BLaER1 treated with 17β-estradiol and CSF1 and Interleukin-3, amounts not matched to agents 10 nM and 100 nM (cell line): ENCODE measurements around the gene ELMO1.

Experiments
- H3K27ac ChIP-seq, 11 experiments: shearing (Covaris generic); formaldehyde crosslinking; 2 replicates each; pipeline ENCODE4 v1.8.1; 2022
- H3K27me3 ChIP-seq, 11 experiments: shearing (Covaris generic); formaldehyde crosslinking; 2 replicates each; pipeline ENCODE4 v1.8.1; 2022
- H3K36me3 ChIP-seq, 11 experiments: shearing (Covaris generic); formaldehyde crosslinking; 2 replicates each; pipeline ENCODE4 v1.8.1; 2022
- H3K4me1 ChIP-seq, 10 experiments: shearing (Covaris generic); formaldehyde crosslinking; 2 replicates each; pipeline ENCODE4 v1.8.1; 2022
- H3K4me2 ChIP-seq, 11 experiments: shearing (Covaris generic); formaldehyde crosslinking; 2 replicates each; pipeline ENCODE4 v1.8.1; 2022
- H3K4me3 ChIP-seq, 10 experiments: shearing (Covaris generic); formaldehyde crosslinking; 2 replicates each; pipeline ENCODE4 v1.8.1; 2022
- H3K9ac ChIP-seq, 11 experiments: shearing (Covaris generic); formaldehyde crosslinking; 2 replicates each; pipeline ENCODE4 v1.8.1; 2022
- H3K9me3 ChIP-seq, 11 experiments: shearing (Covaris generic); formaldehyde crosslinking; replicated peaks in 1 of 11; 2 replicates each; pipeline ENCODE4 v1.8.1; 2022
- H4K20me1 ChIP-seq, 11 experiments: shearing (Covaris generic); formaldehyde crosslinking; 2 replicates each; pipeline ENCODE4 v1.8.1; 2022
- Cebpa-rat ChIP-seq, 11 experiments: shearing (Covaris generic); IDR thresholded peaks; 2 replicates each; pipeline ENCODE4 v1.8.1; 2022

The ELMO1 gene

GRCh38 chr7:37083311-37084096 lies 365.2 kb downstream of the ELMO1 start:
- Histone ChIP-seq H3K36me3 (peaks cover 0 to 30% (median 4%) of the 10 kb centered on the region in 11 experiments; a peak in 8 of 22 replicates), H3K9ac (peak overlapping the region in 2 of 11 experiments; percentile 7 to 35; a peak in 2 of 22 replicates), H3K4me1 (peaks cover 15 to 44% (median 29%) of the 10 kb centered on the region in 10 experiments), H4K20me1 (peaks cover 0 to 6% (median 0%) of the 10 kb centered on the region in 11 experiments; a peak in 2 of 22 replicates), H3K9me3 (no peaks in the 10 kb centered on the region), H3K4me3 (no peak overlapping the region), H3K4me2 (peak overlapping the region; percentile 19 to 76 (median 58); a peak in 21 of 22 replicates), H3K27me3 (no peaks in the 10 kb centered on the region), H3K27ac (peak overlapping the region in 6 of 11 experiments; percentile 7 to 65 (median 41); a peak in 9 of 22 replicates)
- TF ChIP-seq Cebpa-rat (IDR thresholded peaks at IDR 0.05): no peak

- TF ChIP-seq Cebpa-rat (IDR thresholded peaks at IDR 0.05): no peak
- Histone ChIP-seq H3K4me3 (no peak overlapping the region), H3K36me3 (peaks cover 0 to 32% (median 13%) of the 10 kb centered on the region in 11 experiments; a peak in 12 of 22 replicates), H3K9me3 (no peaks in the 10 kb centered on the region), H3K4me2 (peak overlapping the region in 2 of 11 experiments; percentile 14 to 19; a peak in 3 of 22 replicates), H4K20me1 (peaks cover 0 to 6% (median 0%) of the 10 kb centered on the region in 11 experiments; a peak in 4 of 22 replicates), H3K27me3 (no peaks in the 10 kb centered on the region), H3K27ac (no peak overlapping the region), H3K4me1 (peaks cover 15 to 44% (median 29%) of the 10 kb centered on the region in 10 experiments), H3K9ac (no peak overlapping the region)
These were observed 367.2 kb downstream of the ELMO1 start for GRCh38 chr7:37081436-37081835.

DNA sequence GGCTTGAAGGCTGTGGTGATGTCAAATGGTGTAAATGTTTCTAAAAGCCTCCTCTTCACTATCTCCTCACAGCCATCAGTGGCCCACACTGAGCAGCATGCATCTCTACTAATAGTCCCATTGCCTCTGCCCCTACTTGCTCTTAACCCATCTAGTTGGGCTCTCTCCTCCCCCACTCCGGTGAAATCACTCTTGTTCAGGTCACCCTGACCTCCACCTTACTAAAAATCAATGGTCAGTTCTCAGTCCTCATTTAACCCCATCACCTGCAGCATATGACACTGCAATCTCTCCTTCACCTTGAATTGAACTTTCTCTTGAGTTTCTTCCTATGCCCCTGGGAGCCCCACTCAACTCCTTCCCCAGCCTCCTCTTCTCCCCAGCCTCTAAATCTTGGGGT lies 369.2 kb downstream of the ELMO1 start:
- H4K20me1 ChIP-seq: peaks cover 0 to 6% (median 0%) of the 10 kb centered on the region in 11 experiments; a peak in 5 of 22 replicates
- H3K4me2 ChIP-seq: no peak overlapping the region
- no peak overlapping the region for H3K27ac ChIP-seq
- H3K4me1 ChIP-seq: peaks cover 11 to 31% (median 21%) of the 10 kb centered on the region in 10 experiments
- H3K9ac ChIP-seq: no peak overlapping the region
- H3K27me3 ChIP-seq: no peaks in the 10 kb centered on the region
- no peak for TF ChIP-seq Cebpa-rat (IDR thresholded peaks at IDR 0.05)
- H3K36me3 ChIP-seq: peaks cover 0 to 32% (median 13%) of the 10 kb centered on the region in 11 experiments; a peak in 12 of 22 replicates
- no peaks in the 10 kb centered on the region for H3K9me3 ChIP-seq
- H3K4me3 ChIP-seq: no peak overlapping the region

DNA sequence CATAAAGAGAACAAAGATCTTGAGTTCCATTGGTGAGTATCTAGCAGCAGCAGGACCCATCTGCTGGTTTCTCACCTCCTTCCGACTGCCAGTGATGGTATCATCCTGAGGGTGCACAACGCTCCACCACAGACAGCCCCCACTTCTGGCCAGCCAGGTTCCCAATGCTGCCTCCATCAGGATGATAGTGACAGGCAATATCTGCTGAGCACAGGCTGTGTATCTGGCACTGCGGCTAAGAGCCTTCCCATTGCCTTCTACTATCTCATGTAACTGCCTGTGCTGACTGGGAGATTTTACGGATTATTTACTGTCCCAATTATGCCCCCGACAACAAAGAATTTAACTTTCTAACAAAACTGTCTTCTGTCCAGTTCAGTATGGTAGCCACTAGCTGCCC lies 372.0 kb downstream of the ELMO1 start:
- H3K36me3 ChIP-seq: peaks cover 0 to 29% (median 13%) of the 10 kb centered on the region in 11 experiments; a peak in 12 of 22 replicates
- TF ChIP-seq Cebpa-rat (IDR thresholded peaks at IDR 0.05): no peak
- no peaks in the 10 kb centered on the region for H3K9me3 ChIP-seq
- H3K27ac ChIP-seq: no peak overlapping the region
- H3K27me3 ChIP-seq: no peaks in the 10 kb centered on the region
- H3K4me3 ChIP-seq: no peak overlapping the region
- H3K9ac ChIP-seq: no peak overlapping the region
- H4K20me1 ChIP-seq: no peaks in the 10 kb centered on the region; a peak in 3 of 22 replicates
- H3K4me1 ChIP-seq: peaks cover 0 to 5% (median 4%) of the 10 kb centered on the region in 10 experiments; a peak in 7 of 20 replicates
- no peak overlapping the region for H3K4me2 ChIP-seq

- Histone ChIP-seq H3K27ac (no peak overlapping the region), H3K9me3 (no peaks in the 10 kb centered on the region), H3K4me2 (no peak overlapping the region), H3K4me1 (no peaks in the 10 kb centered on the region), H3K9ac (no peak overlapping the region), H4K20me1 (no peaks in the 10 kb centered on the region; a peak in 3 of 22 replicates), H3K4me3 (no peak overlapping the region), H3K27me3 (no peaks in the 10 kb centered on the region), H3K36me3 (peaks cover 4 to 28% (median 12%) of the 10 kb centered on the region in 11 experiments; a peak in 10 of 22 replicates)
- no peak for TF ChIP-seq Cebpa-rat (IDR thresholded peaks at IDR 0.05)
These were observed 374.3 kb downstream of the ELMO1 start for GRCh38 chr7:37074370-37074769.

DNA sequence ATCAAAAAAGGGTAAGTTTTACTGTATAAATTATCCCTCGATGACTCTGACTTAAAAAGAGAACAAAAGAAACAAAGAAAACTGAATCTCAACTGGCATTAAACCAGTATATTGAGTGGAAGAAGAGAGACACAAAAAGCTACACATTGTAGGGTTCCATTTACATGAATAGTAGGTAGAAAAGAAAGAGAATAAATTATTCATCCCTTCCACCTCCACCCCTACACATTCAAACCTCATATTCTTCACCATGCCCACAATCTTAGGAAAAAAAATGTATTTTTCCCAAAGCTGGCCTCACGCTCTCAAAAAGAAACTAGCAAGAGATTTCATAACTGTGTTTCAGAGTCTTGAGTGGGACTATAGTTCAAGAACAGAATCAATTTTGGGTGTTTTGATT lies 377.5 kb downstream of the ELMO1 start:
- Histone ChIP-seq H3K4me2 (no peak overlapping the region), H3K27me3 (no peaks in the 10 kb centered on the region), H3K4me3 (no peak overlapping the region), H4K20me1 (peaks cover 0 to 7% (median 0%) of the 10 kb centered on the region in 11 experiments; a peak in 1 of 22 replicates), H3K9me3 (no peaks in the 10 kb centered on the region), H3K36me3 (peaks cover 0 to 13% (median 0%) of the 10 kb centered on the region in 11 experiments; a peak in 4 of 22 replicates), H3K9ac (no peak overlapping the region), H3K27ac (no peak overlapping the region), H3K4me1 (no peaks in the 10 kb centered on the region)
- TF ChIP-seq Cebpa-rat (IDR thresholded peaks at IDR 0.05): no peak

DNA sequence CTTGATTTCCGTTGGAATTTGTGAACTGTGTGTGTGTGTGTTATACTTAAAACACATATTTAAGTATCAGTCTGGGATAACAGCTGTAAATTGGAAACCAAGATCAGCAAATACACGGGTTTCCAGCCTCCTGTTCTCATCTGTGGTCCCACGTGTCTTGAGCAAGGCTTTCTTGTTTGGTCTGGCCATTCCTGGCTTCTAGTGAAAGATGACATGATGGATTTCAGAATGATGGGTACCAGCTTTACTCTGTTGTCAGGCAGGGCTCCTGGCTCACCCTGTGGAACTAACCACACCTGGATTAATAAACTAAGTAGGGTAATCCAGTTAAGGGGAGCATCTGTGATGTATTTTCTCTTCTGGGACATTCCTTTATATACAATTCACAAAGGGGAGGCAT lies 378.2 kb downstream of the ELMO1 start:
- no peak overlapping the region for H3K27ac ChIP-seq
- H3K4me3 ChIP-seq: no peak overlapping the region
- peaks cover 0 to 13% (median 0%) of the 10 kb centered on the region in 11 experiments; a peak in 4 of 22 replicates for H3K36me3 ChIP-seq
- no peak for TF ChIP-seq Cebpa-rat (IDR thresholded peaks at IDR 0.05)
- peaks cover 0 to 7% (median 0%) of the 10 kb centered on the region in 11 experiments; a peak in 1 of 22 replicates for H4K20me1 ChIP-seq
- no peak overlapping the region for H3K9ac ChIP-seq
- H3K4me2 ChIP-seq: no peak overlapping the region
- H3K9me3 ChIP-seq: no peaks in the 10 kb centered on the region
- H3K27me3 ChIP-seq: no peaks in the 10 kb centered on the region
- no peaks in the 10 kb centered on the region for H3K4me1 ChIP-seq

DNA sequence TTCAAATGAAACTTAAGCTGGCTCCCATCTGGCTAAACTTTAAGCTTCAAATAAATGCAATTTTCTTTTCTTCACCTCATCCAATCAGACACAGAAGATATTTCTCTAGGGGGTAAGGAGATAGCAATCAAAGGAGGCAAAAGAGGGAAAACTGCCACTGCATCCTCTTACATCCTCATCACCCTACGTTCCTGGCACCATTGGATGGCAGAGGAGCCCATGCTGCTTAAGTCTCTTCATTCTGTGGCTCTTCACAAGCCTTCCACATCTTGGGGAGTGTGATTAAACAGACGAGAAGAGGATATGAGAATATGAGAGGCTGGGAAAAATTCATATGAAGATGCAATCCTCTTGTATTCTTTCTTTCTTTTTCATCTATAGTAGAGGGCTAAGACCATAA lies 378.6 kb downstream of the ELMO1 start:
- no peak overlapping the region for H3K4me2 ChIP-seq

GRCh38 chr7:37069336-37069735 lies 379.3 kb downstream of the ELMO1 start:
- Histone ChIP-seq H3K36me3 (peaks cover 0 to 13% (median 0%) of the 10 kb centered on the region in 11 experiments; a peak in 5 of 22 replicates), H3K27ac (no peak overlapping the region), H3K9me3 (no peaks in the 10 kb centered on the region), H3K4me2 (no peak overlapping the region), H4K20me1 (0 out of 22 replicates have a peak, but pooled peaks cover 0 to 7% (median 0%) of the 10 kb centered on the region in 11 experiments), H3K4me1 (no peaks in the 10 kb centered on the region), H3K9ac (no peak overlapping the region), H3K27me3 (no peaks in the 10 kb centered on the region), H3K4me3 (no peak overlapping the region)
- TF ChIP-seq Cebpa-rat (IDR thresholded peaks at IDR 0.05): no peak

More for the DNA sequence above, 378.6 kb downstream of the ELMO1 start:
- Histone ChIP-seq H3K9ac (no peak overlapping the region), H4K20me1 (0 out of 22 replicates have a peak, but pooled peaks cover 0 to 7% (median 0%) of the 10 kb centered on the region in 11 experiments), H3K4me1 (no peaks in the 10 kb centered on the region), H3K27ac (no peak overlapping the region), H3K36me3 (peaks cover 0 to 13% (median 0%) of the 10 kb centered on the region in 11 experiments; a peak in 5 of 22 replicates), H3K27me3 (no peaks in the 10 kb centered on the region), H3K4me3 (no peak overlapping the region), H3K9me3 (no peaks in the 10 kb centered on the region)
- no peak for TF ChIP-seq Cebpa-rat (IDR thresholded peaks at IDR 0.05)
